ENCODE data around the gene ACTRT2. TPM values are rescaled to one million over a fixed set of nuclear protein-coding genes. Genes with fewer than 3 reads are reported as not detected.

ACTRT2 gene
- total and polyA plus RNA-seq, 2 experiments from 2014 or later: not detected

DNA sequence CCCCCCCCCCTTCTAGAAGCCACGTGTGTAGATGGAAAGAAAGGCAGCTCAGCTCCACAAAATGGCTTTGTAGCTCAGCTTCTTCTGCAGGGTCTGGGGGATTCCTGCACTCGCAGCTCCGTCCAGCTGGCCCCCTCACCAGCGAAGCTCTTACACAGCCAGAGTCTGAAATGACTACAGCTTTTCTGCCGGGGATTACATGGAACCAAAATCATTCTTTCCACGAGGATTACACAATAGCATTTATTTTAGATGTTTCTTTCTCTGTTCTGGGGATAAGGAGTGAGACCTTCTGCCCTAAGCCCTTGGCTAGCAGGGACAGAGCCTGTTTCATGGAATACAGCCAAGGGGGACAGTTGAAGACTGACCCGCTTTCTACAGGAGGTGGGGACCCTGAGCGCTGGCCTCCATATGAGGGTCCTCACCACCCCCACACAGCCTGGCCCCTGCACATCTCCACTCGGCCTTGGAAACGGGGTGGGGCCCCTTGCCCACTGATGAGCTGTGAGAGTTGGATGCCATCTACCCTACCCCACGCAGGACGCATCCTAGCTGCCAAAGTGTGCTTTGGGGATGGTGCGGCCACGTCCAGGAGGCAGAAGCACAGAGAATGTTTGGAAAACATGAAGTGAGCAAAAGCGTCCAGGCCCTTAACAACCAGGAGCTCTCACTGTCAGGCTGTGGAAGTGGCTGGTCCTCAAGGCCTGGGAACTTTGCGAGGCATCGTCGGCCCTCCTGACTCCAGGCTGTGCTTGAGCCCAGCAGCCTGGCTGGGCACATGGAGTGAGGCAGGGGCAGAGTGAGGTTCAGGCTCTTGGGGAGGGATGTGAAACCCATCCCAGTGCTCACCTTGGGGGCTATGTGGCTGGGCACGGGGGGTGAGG is 14.5 kb downstream of the ACTRT2 start:
- peaks cover 6% of the 10 kb centered on the region; the same call in 1 of the 2 replicates for H3K27me3 ChIP-seq (replicated peaks; ENCODE audit: insufficient read depth)
- no peak overlapping the region for H3K4me3 ChIP-seq
- WGBS, 2 experiments (ENCODE audit: low coverage in 1 of 2, low lambda C conversion rate in 2 of 2, missing lambda C conversion rate in 2 of 2): 34 to 40% methylated on average over 18 to 19 of the region's 19 CpGs
- no peaks in the 10 kb centered on the region for H3K79me2 ChIP-seq (ENCODE audit: insufficient read depth)
- no peaks in the 10 kb centered on the region for H4K20me1 ChIP-seq (ENCODE audit: insufficient read depth)
- TF ChIP-seq EZH2 (IDR thresholded peaks at IDR 0.05; ENCODE audit: insufficient read depth, poor library complexity, severe bottlenecking): no peak
- TF ChIP-seq EZH2phosphoT487 (IDR thresholded peaks at IDR 0.05; ENCODE audit: insufficient read depth, low read depth): no peak
- H3K9me2 ChIP-seq (ENCODE audit: insufficient read depth): no peaks in the 10 kb centered on the region
- H3K36me3 ChIP-seq (ENCODE audit: low read depth): no peaks in the 10 kb centered on the region
- H2AFZ ChIP-seq: no peak overlapping the region
- H3K9me3 ChIP-seq (ENCODE audit: low read depth): no peaks in the 10 kb centered on the region
- H3K9ac ChIP-seq: no peak overlapping the region
- no peak overlapping the region for H3K4me2 ChIP-seq (ENCODE audit: unreplicated experiment)
- in situ Hi-C loops (cut with MboI): no loop called here
- no peak overlapping the region for H3K27ac ChIP-seq
- H3K4me1 ChIP-seq (ENCODE audit: insufficient read depth): no peaks in the 10 kb centered on the region
- H3F3A ChIP-seq (ENCODE audit: insufficient read depth): no peaks in the 10 kb centered on the region
- no peak for DNase-seq

GRCh38 chr1:3036447-3037280 is 15.4 kb downstream of the ACTRT2 start:
- Histone ChIP-seq H4K20me1 (ENCODE audit: insufficient read depth) (no peaks in the 10 kb centered on the region), H3K27me3 (replicated peaks; ENCODE audit: insufficient read depth) (peaks cover 7% of the 10 kb centered on the region; the same call in 1 of the 2 replicates), H3K4me1 (ENCODE audit: insufficient read depth) (no peaks in the 10 kb centered on the region), H3K36me3 (ENCODE audit: low read depth) (no peaks in the 10 kb centered on the region), H3F3A (ENCODE audit: insufficient read depth) (no peaks in the 10 kb centered on the region), H3K4me2 (ENCODE audit: unreplicated experiment) (no peak overlapping the region), H3K9me2 (ENCODE audit: insufficient read depth) (no peaks in the 10 kb centered on the region), H2AFZ (no peak overlapping the region), H3K27ac (no peak overlapping the region), H3K9ac (no peak overlapping the region), H3K9me3 (ENCODE audit: low read depth) (no peaks in the 10 kb centered on the region), H3K79me2 (ENCODE audit: insufficient read depth) (no peaks in the 10 kb centered on the region), H3K4me3 (no peak overlapping the region)
- DNase-seq: no peak
- 19 to 28% methylated on average over 18 to 21 of the region's 22 CpGs for WGBS, 2 experiments (ENCODE audit: low coverage in 1 of 2, low lambda C conversion rate in 2 of 2, missing lambda C conversion rate in 2 of 2)
- TF ChIP-seq EZH2phosphoT487 (IDR thresholded peaks at IDR 0.05; ENCODE audit: insufficient read depth, low read depth): no peak
- no peak for TF ChIP-seq EZH2 (IDR thresholded peaks at IDR 0.05; ENCODE audit: insufficient read depth, poor library complexity, severe bottlenecking)
- in situ Hi-C loops (cut with MboI): no loop called here

GRCh38 chr1:3037281-3038040 is 16.2 kb downstream of the ACTRT2 start:
- Histone ChIP-seq H3K9ac (no peak overlapping the region), H3K9me2 (ENCODE audit: insufficient read depth) (no peaks in the 10 kb centered on the region), H3F3A (ENCODE audit: insufficient read depth) (no peaks in the 10 kb centered on the region), H4K20me1 (ENCODE audit: insufficient read depth) (no peaks in the 10 kb centered on the region), H3K27me3 (replicated peaks; ENCODE audit: insufficient read depth) (peaks cover 7% of the 10 kb centered on the region; the same call in 1 of the 2 replicates), H2AFZ (no peak overlapping the region), H3K4me3 (no peak overlapping the region), H3K4me2 (ENCODE audit: unreplicated experiment) (no peak overlapping the region), H3K9me3 (ENCODE audit: low read depth) (no peaks in the 10 kb centered on the region), H3K27ac (no peak overlapping the region), H3K4me1 (ENCODE audit: insufficient read depth) (no peaks in the 10 kb centered on the region), H3K79me2 (ENCODE audit: insufficient read depth) (no peaks in the 10 kb centered on the region), H3K36me3 (ENCODE audit: low read depth) (no peaks in the 10 kb centered on the region)
- TF ChIP-seq EZH2 (IDR thresholded peaks at IDR 0.05; ENCODE audit: insufficient read depth, poor library complexity, severe bottlenecking) (no peak), EZH2phosphoT487 (IDR thresholded peaks at IDR 0.05; ENCODE audit: insufficient read depth, low read depth) (no peak)
- no peak for DNase-seq
- in situ Hi-C loops (cut with MboI): no loop called here
- 56 to 57% methylated on average over 31 to 32 of the region's 32 CpGs for WGBS, 2 experiments (ENCODE audit: low coverage in 1 of 2, low lambda C conversion rate in 2 of 2, missing lambda C conversion rate in 2 of 2)

GRCh38 chr1:3038113-3038551 is 16.9 kb downstream of the ACTRT2 start:
- Histone ChIP-seq H3K27me3 (replicated peaks; ENCODE audit: insufficient read depth) (peaks cover 7% of the 10 kb centered on the region; the same call in 1 of the 2 replicates), H3K27ac (no peak overlapping the region), H3K4me3 (no peak overlapping the region), H3K9me3 (ENCODE audit: low read depth) (no peaks in the 10 kb centered on the region), H3K9ac (no peak overlapping the region), H3K9me2 (ENCODE audit: insufficient read depth) (no peaks in the 10 kb centered on the region), H4K20me1 (ENCODE audit: insufficient read depth) (no peaks in the 10 kb centered on the region), H3K36me3 (ENCODE audit: low read depth) (no peaks in the 10 kb centered on the region), H3K4me2 (ENCODE audit: unreplicated experiment) (no peak overlapping the region), H2AFZ (no peak overlapping the region), H3K79me2 (ENCODE audit: insufficient read depth) (no peaks in the 10 kb centered on the region), H3K4me1 (ENCODE audit: insufficient read depth) (no peaks in the 10 kb centered on the region), H3F3A (ENCODE audit: insufficient read depth) (no peaks in the 10 kb centered on the region)
- WGBS, 2 experiments (ENCODE audit: low coverage in 1 of 2, low lambda C conversion rate in 2 of 2, missing lambda C conversion rate in 2 of 2): 34 to 39% methylated on average over 11 of the region's 11 CpGs
- in situ Hi-C loops (cut with MboI): no loop called here
- TF ChIP-seq EZH2 (IDR thresholded peaks at IDR 0.05; ENCODE audit: insufficient read depth, poor library complexity, severe bottlenecking) (no peak), EZH2phosphoT487 (IDR thresholded peaks at IDR 0.05; ENCODE audit: insufficient read depth, low read depth) (no peak)
- no peak for DNase-seq
